Naive thymus-derived CD4-positive, alpha-beta T cell (primary cell): ENCODE measurements around the gene BLACAT1. TPM values are rescaled to one million over a fixed set of nuclear protein-coding genes. Genes with fewer than 3 reads are reported as not detected.

ENCODE experiments used
- ATAC-seq: fragments of 150-1000 bp; cut with Tn5 transposase; 2 replicates; pipeline ENCODE4 v1.10.0; 2021; ENCODE audit warnings: mild to moderate bottlenecking, moderate library complexity
- CTCF ChIA-PET: fragments of 350-600 bp; sonication (Branson Sonifier 250); formaldehyde crosslinking; loops from one replicate; lab custom pipeline; 2021; ENCODE audit warnings: antibody characterized with exemption; lab: Charles Lee
- POLR2A ChIA-PET: fragments of 350-600 bp; sonication (Branson Sonifier 250); formaldehyde crosslinking; loops from one replicate; lab custom pipeline; 2021; ENCODE audit warnings: antibody characterized with exemption, inconsistent platforms; lab: Charles Lee
- DNase-seq, 9 donors: peaks; one replicate each; pipeline versions ENCODE4 v3.0.0 to v3.0.0-alpha.2; 2020 to 2022; ENCODE audit warnings: mixed read lengths in 1 of 9
- H3K27ac ChIP-seq: one replicate; pipeline ENCODE4 v1.7.0; 2013; ENCODE audit warnings: mild to moderate bottlenecking, low read depth, low read length, moderate library complexity
- H3K27me3 ChIP-seq, 2 donors: one replicate each; pipeline ENCODE4 v1.7.0; 2013; ENCODE audit warnings: low read length in 2 of 2, mild to moderate bottlenecking in 2 of 2, moderate library complexity in 2 of 2; ENCODE audit not compliant: control insufficient read depth in 2 of 2, insufficient read depth in 2 of 2
- H3K36me3 ChIP-seq, 3 experiments: 1 replicate in 2 of 3; 2 replicates in 1 of 3; pipeline ENCODE4 v1.7.0; 2013; ENCODE audit warnings: low read length in 3 of 3, mild to moderate bottlenecking in 3 of 3, moderate library complexity in 1 of 3; ENCODE audit not compliant: insufficient read depth in 3 of 3, control insufficient read depth in 2 of 3
- H3K4me1 ChIP-seq, 2 donors: one replicate each; pipeline ENCODE4 v1.7.0; 2013; ENCODE audit warnings: low read length in 2 of 2, mild to moderate bottlenecking in 2 of 2, moderate library complexity in 1 of 2; ENCODE audit not compliant: control insufficient read depth in 2 of 2, insufficient read depth in 2 of 2
- H3K4me3 ChIP-seq: 2 replicates; pipeline ENCODE4 v1.7.0; 2013; ENCODE audit warnings: mild to moderate bottlenecking, low read length
- H3K9me3 ChIP-seq, 3 experiments: 1 replicate in 2 of 3; 2 replicates in 1 of 3; pipeline ENCODE4 v1.7.0; 2013; ENCODE audit warnings: low read length in 3 of 3; ENCODE audit not compliant: control insufficient read depth in 2 of 3
- H3K27ac Mint-ChIP-seq, 9 donors: one replicate each; pipeline ENCODE4 v1.8.0; 2020 to 2022; ENCODE audit warnings: mixed read lengths in 9 of 9, mild to moderate bottlenecking in 8 of 9, moderate library complexity in 5 of 9, inconsistent platforms in 2 of 9
- H3K27me3 Mint-ChIP-seq, 5 donors: one replicate each; pipeline ENCODE4 v1.8.0; 2021 to 2022; ENCODE audit warnings: mixed read lengths in 5 of 5, mild to moderate bottlenecking in 1 of 5
- H3K36me3 Mint-ChIP-seq, 5 donors: one replicate each; pipeline ENCODE4 v1.8.0; 2020 to 2022; ENCODE audit warnings: mixed read lengths in 5 of 5, mild to moderate bottlenecking in 3 of 5, inconsistent platforms in 1 of 5
- H3K4me1 Mint-ChIP-seq, 7 donors: one replicate each; pipeline ENCODE4 v1.8.0; 2020 to 2022; ENCODE audit warnings: mixed read lengths in 7 of 7, mild to moderate bottlenecking in 3 of 7, inconsistent platforms in 1 of 7
- H3K4me3 Mint-ChIP-seq, 10 donors: one replicate each; pipeline ENCODE4 v1.8.0; 2020 to 2022; ENCODE audit warnings: mild to moderate bottlenecking in 10 of 10, mixed read lengths in 10 of 10, moderate library complexity in 6 of 10, inconsistent platforms in 2 of 10
- H3K9me3 Mint-ChIP-seq, 11 donors: one replicate each; pipeline ENCODE4 v1.8.0; 2020 to 2022; ENCODE audit warnings: mixed read lengths in 11 of 11, mild to moderate bottlenecking in 4 of 11, inconsistent platforms in 1 of 11, moderate library complexity in 1 of 11
- intact Hi-C, 2 donors: fragments of 100-400 bp; cut with micrococcal nuclease; formaldehyde crosslinking; loops; one replicate each; pipeline ENCODE4 v1.15.1; 2023
- polyA plus RNA-seq, 2 donors: library from polyadenylated mRNA; unstranded; fragments of 300-500 nt; fragmentation: Illumina TruSeq; gene quantifications; one replicate each; pipeline ENCODE4 v1.2.3, GENCODE V29; 2021
- total RNA-seq, 6 experiments: library from RNA in 5 of 6; stranded (reverse) in 5 of 6; gene quantifications; 1 replicate in 5 of 6; 2 replicates in 1 of 6; pipeline ENCODE4 v1.2.3 and lab custom pipeline; 2021 to 2026

BLACAT1 gene
- total and polyA plus RNA-seq, 7 experiments from 2014 or later: 0.12 to 0.44 (median 0.22) TPM; not detected in 2

- H3K4me3 Mint-ChIP-seq: peak overlapping the region; percentile 79 to 90 (median 86)
- no peaks in the 10 kb centered on the region for H3K27me3 ChIP-seq
- H3K9me3 Mint-ChIP-seq: no peaks in the 10 kb centered on the region
- H3K27ac Mint-ChIP-seq: peak overlapping the region; percentile 69 to 94 (median 86)
- ATAC-seq: peak; percentile 90
- ChIA-PET POLR2A (interaction anchor here (0.6 to 1.6 kb wide), 8 partner anchors 10 to 237 kb away, joined by 3 to 5 read pairs (median 3); no protein-coding TSS in a partner anchor), CTCF (interaction anchor here (0.7 to 1.4 kb wide), 4 partner anchors 45 to 105 kb away, joined by 3 to 4 read pairs (median 4); no protein-coding TSS in a partner anchor)
- peak in 8 of 9 donors; percentile 30 to 64 (median 52) for DNase-seq
- peaks cover 17 to 34% of the 10 kb centered on the region in 2 donors for H3K4me1 ChIP-seq
- H3K36me3 ChIP-seq: no peaks in the 10 kb centered on the region
- H3K4me3 ChIP-seq: peak overlapping the region; percentile 52
- peaks cover 0 to 19% (median 7%) of the 10 kb centered on the region in 5 donors for H3K27me3 Mint-ChIP-seq
- no peaks in the 10 kb centered on the region for H3K9me3 ChIP-seq
- intact Hi-C loops: loop anchor here in 1 of 2 donors (1.0 to 5.0 kb wide), 3 partner anchors 10 to 88 kb away; no protein-coding TSS in a partner anchor
- H3K4me1 Mint-ChIP-seq: peaks cover 18 to 26% (median 23%) of the 10 kb centered on the region in 7 donors
- H3K27ac ChIP-seq: peak overlapping the region; percentile 48
- H3K36me3 Mint-ChIP-seq: no peaks in the 10 kb centered on the region
Measured at GRCh38 chr1:205440476-205441317, 15.1 kb downstream of the BLACAT1 start.

- no peaks in the 10 kb centered on the region for H3K36me3 ChIP-seq
- ChIA-PET CTCF (interaction anchor here (0.9 kb wide), 1 partner anchor 9 kb away, joined by 3 read pairs; no protein-coding TSS in a partner anchor), POLR2A (interaction anchor here (1.0 to 1.6 kb wide), 3 partner anchors 9 to 118 kb away, joined by 3 to 5 read pairs (median 4); no protein-coding TSS in a partner anchor)
- DNase-seq: no peak
- peak overlapping the region in 8 of 10 donors; percentile 1 to 90 (median 82) for H3K4me3 Mint-ChIP-seq
- H3K27me3 Mint-ChIP-seq: peaks cover 1 to 25% (median 9%) of the 10 kb centered on the region in 5 donors
- peaks cover 18 to 26% (median 23%) of the 10 kb centered on the region in 7 donors for H3K4me1 Mint-ChIP-seq
- H3K9me3 Mint-ChIP-seq: no peaks in the 10 kb centered on the region
- H3K9me3 ChIP-seq: no peaks in the 10 kb centered on the region
- H3K27me3 ChIP-seq: no peaks in the 10 kb centered on the region
- H3K4me3 ChIP-seq: peak overlapping the region; percentile 52
- no peaks in the 10 kb centered on the region for H3K36me3 Mint-ChIP-seq
- H3K4me1 ChIP-seq: peaks cover 17 to 34% of the 10 kb centered on the region in 2 donors
- no peak for ATAC-seq
- peak overlapping the region in 6 of 9 donors; percentile 69 to 94 (median 84) for H3K27ac Mint-ChIP-seq
- intact Hi-C loops: loop anchor here in 1 of 2 donors (5.0 kb wide), 2 partner anchors 47 to 88 kb away; no protein-coding TSS in a partner anchor
- H3K27ac ChIP-seq: no peak overlapping the region
Measured at GRCh38 chr1:205440121-205440475, 15.7 kb downstream of the BLACAT1 start.

DNA sequence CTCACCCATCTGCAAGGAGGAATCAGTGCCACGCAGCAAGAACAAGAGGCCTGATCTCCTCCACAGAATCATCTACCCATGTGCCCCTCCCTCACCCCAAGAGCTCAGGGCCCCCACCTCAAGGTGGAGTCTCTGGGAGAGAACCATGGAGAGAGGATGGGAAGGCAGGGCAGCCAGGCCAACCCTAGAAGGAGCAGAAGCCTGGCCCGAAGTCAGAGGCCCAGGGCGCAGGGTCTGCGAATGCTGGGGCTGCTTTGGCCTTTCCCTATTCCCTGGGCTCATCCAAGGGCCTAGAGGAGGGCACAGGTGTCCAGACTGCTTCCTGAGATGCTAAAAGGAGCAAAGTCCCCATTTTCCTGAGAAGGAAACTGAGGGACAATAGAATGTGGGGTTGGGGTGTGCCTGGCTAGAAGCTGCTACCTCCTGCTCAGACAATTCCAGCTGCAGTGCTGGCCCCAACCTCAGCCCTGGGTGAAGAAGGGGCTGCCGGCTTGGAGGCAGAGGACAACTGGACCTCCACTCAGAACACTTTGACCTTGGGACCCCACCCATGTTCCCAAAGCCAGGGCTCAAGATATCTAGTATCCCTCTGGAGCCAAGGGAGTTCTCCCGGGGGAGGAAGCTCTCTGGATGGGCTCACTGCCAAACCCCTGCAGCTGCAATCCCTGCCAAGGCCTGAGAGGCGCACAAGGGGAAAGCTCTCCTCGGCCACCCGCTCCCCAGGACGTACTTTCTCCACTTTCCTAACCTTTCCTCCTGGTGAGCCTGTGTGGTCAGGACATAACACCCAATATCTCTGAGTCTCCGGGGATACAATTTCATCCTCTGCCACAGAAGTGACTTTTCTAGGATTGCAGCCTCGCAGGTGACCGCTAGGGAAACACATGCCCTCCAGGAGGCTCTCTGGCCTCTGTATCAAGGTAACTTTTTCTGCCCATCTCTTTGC, 17.4 kb downstream of the BLACAT1 start:
- Mint-ChIP-seq H3K36me3 (no peaks in the 10 kb centered on the region), H3K4me1 (peaks cover 18 to 26% (median 24%) of the 10 kb centered on the region in 7 donors), H3K9me3 (no peaks in the 10 kb centered on the region), H3K27ac (peak overlapping the region in 1 of 9 donors; percentile 70), H3K4me3 (no peak overlapping the region), H3K27me3 (peaks cover 8 to 31% (median 9%) of the 10 kb centered on the region in 5 donors)
- no peak overlapping the region for H3K4me3 ChIP-seq
- POLR2A ChIA-PET: no interaction called here
- DNase-seq (no peak), ATAC-seq (no peak)
- no peaks in the 10 kb centered on the region for H3K9me3 ChIP-seq
- H3K27ac ChIP-seq: no peak overlapping the region
- peaks cover 17 to 34% of the 10 kb centered on the region in 2 donors for H3K4me1 ChIP-seq
- CTCF ChIA-PET: no interaction called here
- H3K27me3 ChIP-seq: no peaks in the 10 kb centered on the region
- intact Hi-C loops: no loop called here
- H3K36me3 ChIP-seq: no peaks in the 10 kb centered on the region

GRCh38 chr1:205437570-205437969, 18.3 kb downstream of the BLACAT1 start:
- intact Hi-C loops: no loop called here
- CTCF ChIA-PET: no interaction called here
- no peak overlapping the region for H3K27ac Mint-ChIP-seq

GRCh38 chr1:205436776-205437410, 19.0 kb downstream of the BLACAT1 start:
- Histone ChIP-seq H3K4me3 (no peak overlapping the region), H3K36me3 (no peaks in the 10 kb centered on the region), H3K9me3 (no peaks in the 10 kb centered on the region), H3K4me1 (peaks cover 17 to 34% of the 10 kb centered on the region in 2 donors), H3K27ac (no peak overlapping the region), H3K27me3 (no peaks in the 10 kb centered on the region)
- ChIA-PET POLR2A (no interaction called here), CTCF (no interaction called here)
- Mint-ChIP-seq H3K4me3 (no peak overlapping the region), H3K27me3 (peaks cover 13 to 36% (median 15%) of the 10 kb centered on the region in 5 donors), H3K27ac (no peak overlapping the region), H3K9me3 (no peaks in the 10 kb centered on the region), H3K36me3 (no peaks in the 10 kb centered on the region), H3K4me1 (peaks cover 16 to 25% (median 22%) of the 10 kb centered on the region in 7 donors)
- DNase-seq (no peak), ATAC-seq (no peak)
- intact Hi-C loops: no loop called here

More at GRCh38 chr1:205437570-205437969, 18.3 kb downstream of the BLACAT1 start:
- H3K9me3 ChIP-seq: no peaks in the 10 kb centered on the region
- peaks cover 17 to 34% of the 10 kb centered on the region in 2 donors for H3K4me1 ChIP-seq
- no peak for ATAC-seq
- POLR2A ChIA-PET: no interaction called here
- no peaks in the 10 kb centered on the region for H3K27me3 ChIP-seq
- DNase-seq: no peak
- H3K4me3 ChIP-seq: no peak overlapping the region
- H3K27ac ChIP-seq: no peak overlapping the region
- Mint-ChIP-seq H3K36me3 (no peaks in the 10 kb centered on the region), H3K4me1 (peaks cover 18 to 26% (median 24%) of the 10 kb centered on the region in 7 donors), H3K9me3 (no peaks in the 10 kb centered on the region), H3K27me3 (peaks cover 8 to 31% (median 9%) of the 10 kb centered on the region in 5 donors), H3K4me3 (no peak overlapping the region)
- no peaks in the 10 kb centered on the region for H3K36me3 ChIP-seq
